ENCODE results near the gene TMEM40.

DNA sequence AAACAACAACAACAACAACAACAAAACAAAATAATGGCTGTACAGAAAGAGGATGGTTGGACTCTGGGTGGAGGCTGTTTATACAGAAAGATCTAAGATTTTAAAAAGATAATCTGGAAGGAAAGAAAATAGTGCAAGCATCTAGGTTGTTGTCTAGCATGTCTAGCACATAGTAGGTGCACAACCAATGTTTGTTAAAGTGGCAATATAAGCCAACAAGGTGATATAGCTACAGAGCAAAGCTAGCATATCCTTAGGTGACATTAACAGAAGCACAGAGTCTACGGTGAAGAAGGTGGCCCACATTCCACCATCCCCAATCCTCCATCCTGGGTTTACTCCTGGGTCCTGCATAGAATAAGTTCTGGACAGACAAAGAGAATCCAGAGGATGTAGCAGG is 4.7 kb downstream of the TMEM40 start:
- TF ChIP-seq, protein P1, sequence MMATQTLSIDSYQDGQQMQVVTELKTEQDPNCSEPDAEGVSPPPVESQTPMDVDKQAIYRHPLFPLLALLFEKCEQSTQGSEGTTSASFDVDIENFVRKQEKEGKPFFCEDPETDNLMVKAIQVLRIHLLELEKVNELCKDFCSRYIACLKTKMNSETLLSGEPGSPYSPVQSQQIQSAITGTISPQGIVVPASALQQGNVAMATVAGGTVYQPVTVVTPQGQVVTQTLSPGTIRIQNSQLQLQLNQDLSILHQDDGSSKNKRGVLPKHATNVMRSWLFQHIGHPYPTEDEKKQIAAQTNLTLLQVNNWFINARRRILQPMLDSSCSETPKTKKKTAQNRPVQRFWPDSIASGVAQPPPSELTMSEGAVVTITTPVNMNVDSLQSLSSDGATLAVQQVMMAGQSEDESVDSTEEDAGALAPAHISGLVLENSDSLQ (IDR thresholded peaks at IDR 0.05), result no peak
- no peak for TF ChIP-seq SUZ12 (IDR thresholded peaks at IDR 0.05)
- no peak for TF ChIP-seq HDGF (IDR thresholded peaks at IDR 0.05; ENCODE audit: borderline replicate concordance)
